Measurements from ENCODE around the gene IL3. TPM values are rescaled to one million over a fixed set of nuclear protein-coding genes. Genes with fewer than 3 reads are reported as not detected.

The IL3 gene
- total RNA-seq, 1 experiment from 2014 or later = not detected

DNA sequence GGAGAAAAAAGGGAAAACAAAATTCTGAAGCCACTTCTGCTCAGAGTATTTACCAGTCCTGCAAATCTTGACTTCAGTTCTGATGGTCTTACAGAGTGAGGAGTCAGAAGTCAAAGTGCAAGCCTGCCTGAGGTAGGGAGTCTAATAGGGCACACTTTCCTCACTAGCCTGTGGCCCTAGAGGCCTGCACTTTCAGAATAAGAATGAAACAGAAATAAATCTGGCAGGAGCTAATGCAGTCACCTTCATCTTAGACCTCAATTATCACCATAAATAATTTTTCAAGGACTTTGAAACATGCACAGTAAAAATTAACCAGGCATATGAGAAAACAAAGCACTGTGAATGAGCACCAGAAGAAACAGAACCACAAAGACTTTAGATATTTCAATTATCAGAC lies 28.3 kb upstream of the IL3 start:
- intact Hi-C loops (cut with micrococcal nuclease; ENCODE audit: unreplicated experiment) (no loop called here), in situ Hi-C loops (cut with HindIII; ENCODE audit: low pct_unique_long_range_greater_than_20kb, low sequenced_read_pairs) (no loop called here)
- POLR2A ChIA-PET = no interaction called here
- H3K4me1 ChIP-seq (ENCODE audit: control insufficient read depth, insufficient read depth, low read length) = no peaks in the 10 kb centered on the region
- H3K27ac ChIP-seq (ENCODE audit: low read length) = no peak overlapping the region
- CTCF ChIA-PET = no interaction called here
- H3K27me3 ChIP-seq (ENCODE audit: control insufficient read depth, insufficient read depth, low read length) = peaks cover 20% of the 10 kb centered on the region
- ATAC-seq (no peak), DNase-seq (ENCODE audit: low read depth, low spot score) (no peak)
- no peaks in the 10 kb centered on the region for H3K9me3 ChIP-seq (ENCODE audit: control insufficient read depth, insufficient read depth, low read depth, low read length)
- H3K4me3 ChIP-seq (ENCODE audit: low read depth in 2 of 2, low read length in 2 of 2) = no peak overlapping the region
- no peaks in the 10 kb centered on the region for H3K36me3 ChIP-seq (ENCODE audit: control insufficient read depth, insufficient read depth, low read length)
- TF ChIP-seq SIN3A (IDR thresholded peaks at IDR 0.05; ENCODE audit: borderline replicate concordance, insufficient read depth, low read depth, low read length) = no peak
- no TSS peak for BruUV-seq (replicated peaks)

DNA sequence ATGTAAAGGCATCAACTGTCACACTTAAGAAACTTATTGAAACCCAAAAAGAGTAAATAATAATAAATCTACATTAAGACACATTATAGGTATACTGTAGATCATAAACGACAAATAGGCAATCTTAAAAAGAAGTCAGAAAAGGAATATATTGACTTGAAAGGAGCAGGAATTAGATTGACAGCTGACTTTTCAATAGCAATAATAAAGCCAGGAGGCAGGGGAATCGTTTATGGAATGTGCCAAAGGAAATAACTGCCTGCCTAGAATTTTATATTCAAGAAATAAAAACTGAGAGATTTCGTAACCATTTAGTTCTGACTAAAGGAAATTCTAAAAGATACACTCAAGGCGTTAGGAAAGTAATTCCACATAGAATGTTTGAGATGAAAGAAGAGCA lies 27.3 kb upstream of the IL3 start:
- intact Hi-C loops (cut with micrococcal nuclease; ENCODE audit: unreplicated experiment) (no loop called here), in situ Hi-C loops (cut with HindIII; ENCODE audit: low pct_unique_long_range_greater_than_20kb, low sequenced_read_pairs) (no loop called here)
- Histone ChIP-seq H3K9me3 (ENCODE audit: control insufficient read depth, insufficient read depth, low read depth, low read length) (no peaks in the 10 kb centered on the region), H3K4me1 (ENCODE audit: control insufficient read depth, insufficient read depth, low read length) (no peaks in the 10 kb centered on the region), H3K27ac (ENCODE audit: low read length) (no peak overlapping the region), H3K4me3 (ENCODE audit: low read depth in 2 of 2, low read length in 2 of 2) (no peak overlapping the region), H3K36me3 (ENCODE audit: control insufficient read depth, insufficient read depth, low read length) (no peaks in the 10 kb centered on the region), H3K27me3 (ENCODE audit: control insufficient read depth, insufficient read depth, low read length) (peaks cover 20% of the 10 kb centered on the region)
- no TSS peak for BruUV-seq (replicated peaks)
- ATAC-seq = no peak
- DNase-seq (ENCODE audit: low read depth, low spot score) = no peak
- ChIA-PET POLR2A (no interaction called here), CTCF (no interaction called here)
- TF ChIP-seq, protein P1, sequence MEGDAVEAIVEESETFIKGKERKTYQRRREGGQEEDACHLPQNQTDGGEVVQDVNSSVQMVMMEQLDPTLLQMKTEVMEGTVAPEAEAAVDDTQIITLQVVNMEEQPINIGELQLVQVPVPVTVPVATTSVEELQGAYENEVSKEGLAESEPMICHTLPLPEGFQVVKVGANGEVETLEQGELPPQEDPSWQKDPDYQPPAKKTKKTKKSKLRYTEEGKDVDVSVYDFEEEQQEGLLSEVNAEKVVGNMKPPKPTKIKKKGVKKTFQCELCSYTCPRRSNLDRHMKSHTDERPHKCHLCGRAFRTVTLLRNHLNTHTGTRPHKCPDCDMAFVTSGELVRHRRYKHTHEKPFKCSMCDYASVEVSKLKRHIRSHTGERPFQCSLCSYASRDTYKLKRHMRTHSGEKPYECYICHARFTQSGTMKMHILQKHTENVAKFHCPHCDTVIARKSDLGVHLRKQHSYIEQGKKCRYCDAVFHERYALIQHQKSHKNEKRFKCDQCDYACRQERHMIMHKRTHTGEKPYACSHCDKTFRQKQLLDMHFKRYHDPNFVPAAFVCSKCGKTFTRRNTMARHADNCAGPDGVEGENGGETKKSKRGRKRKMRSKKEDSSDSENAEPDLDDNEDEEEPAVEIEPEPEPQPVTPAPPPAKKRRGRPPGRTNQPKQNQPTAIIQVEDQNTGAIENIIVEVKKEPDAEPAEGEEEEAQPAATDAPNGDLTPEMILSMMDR (IDR thresholded peaks at IDR 0.05) = no peak
- TF ChIP-seq SIN3A (IDR thresholded peaks at IDR 0.05; ENCODE audit: borderline replicate concordance, insufficient read depth, low read depth, low read length) = no peak
- TF ChIP-seq POLR2AphosphoS5 (IDR thresholded peaks at IDR 0.05; ENCODE audit: low read depth, low read length) = no peak
- no peak for TF ChIP-seq TCF7L2 (IDR thresholded peaks at IDR 0.05; ENCODE audit: low read depth, low read length)
- TF ChIP-seq, protein P2, sequence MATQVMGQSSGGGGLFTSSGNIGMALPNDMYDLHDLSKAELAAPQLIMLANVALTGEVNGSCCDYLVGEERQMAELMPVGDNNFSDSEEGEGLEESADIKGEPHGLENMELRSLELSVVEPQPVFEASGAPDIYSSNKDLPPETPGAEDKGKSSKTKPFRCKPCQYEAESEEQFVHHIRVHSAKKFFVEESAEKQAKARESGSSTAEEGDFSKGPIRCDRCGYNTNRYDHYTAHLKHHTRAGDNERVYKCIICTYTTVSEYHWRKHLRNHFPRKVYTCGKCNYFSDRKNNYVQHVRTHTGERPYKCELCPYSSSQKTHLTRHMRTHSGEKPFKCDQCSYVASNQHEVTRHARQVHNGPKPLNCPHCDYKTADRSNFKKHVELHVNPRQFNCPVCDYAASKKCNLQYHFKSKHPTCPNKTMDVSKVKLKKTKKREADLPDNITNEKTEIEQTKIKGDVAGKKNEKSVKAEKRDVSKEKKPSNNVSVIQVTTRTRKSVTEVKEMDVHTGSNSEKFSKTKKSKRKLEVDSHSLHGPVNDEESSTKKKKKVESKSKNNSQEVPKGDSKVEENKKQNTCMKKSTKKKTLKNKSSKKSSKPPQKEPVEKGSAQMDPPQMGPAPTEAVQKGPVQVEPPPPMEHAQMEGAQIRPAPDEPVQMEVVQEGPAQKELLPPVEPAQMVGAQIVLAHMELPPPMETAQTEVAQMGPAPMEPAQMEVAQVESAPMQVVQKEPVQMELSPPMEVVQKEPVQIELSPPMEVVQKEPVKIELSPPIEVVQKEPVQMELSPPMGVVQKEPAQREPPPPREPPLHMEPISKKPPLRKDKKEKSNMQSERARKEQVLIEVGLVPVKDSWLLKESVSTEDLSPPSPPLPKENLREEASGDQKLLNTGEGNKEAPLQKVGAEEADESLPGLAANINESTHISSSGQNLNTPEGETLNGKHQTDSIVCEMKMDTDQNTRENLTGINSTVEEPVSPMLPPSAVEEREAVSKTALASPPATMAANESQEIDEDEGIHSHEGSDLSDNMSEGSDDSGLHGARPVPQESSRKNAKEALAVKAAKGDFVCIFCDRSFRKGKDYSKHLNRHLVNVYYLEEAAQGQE (IDR thresholded peaks at IDR 0.05; ENCODE audit: insufficient read depth in 1 of 2, low read depth in 2 of 2, low read length in 1 of 2) = no peak

DNA sequence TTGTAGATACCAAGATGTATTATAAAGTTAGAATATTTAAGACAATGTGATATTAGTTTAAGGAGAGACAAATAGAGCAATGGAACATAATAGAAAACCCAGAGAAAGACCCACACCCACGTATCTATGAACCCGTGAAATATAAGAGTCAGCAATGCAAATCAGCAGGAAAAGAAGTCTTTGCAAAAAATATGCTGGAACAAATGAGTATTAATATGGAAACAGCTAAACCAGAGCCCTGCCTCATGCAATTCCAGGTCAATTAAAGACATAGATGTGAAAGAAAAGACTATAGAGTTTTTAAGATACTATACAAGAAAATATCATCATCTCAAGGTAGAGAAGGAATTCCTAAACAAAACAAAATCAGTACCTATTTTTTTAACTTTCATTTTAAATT lies 23.1 kb upstream of the IL3 start:
- H3K4me3 ChIP-seq (ENCODE audit: low read depth in 2 of 2, low read length in 2 of 2) = no peak overlapping the region
- H3K4me1 ChIP-seq (ENCODE audit: control insufficient read depth, insufficient read depth, low read length) = no peaks in the 10 kb centered on the region
- H3K27ac ChIP-seq (ENCODE audit: low read length) = no peak overlapping the region
- ChIA-PET POLR2A (no interaction called here), CTCF (no interaction called here)
- BruUV-seq (replicated peaks) = no TSS peak
- ATAC-seq = no peak
- no peak for TF ChIP-seq SIN3A (IDR thresholded peaks at IDR 0.05; ENCODE audit: borderline replicate concordance, insufficient read depth, low read depth, low read length)
- H3K9me3 ChIP-seq (ENCODE audit: control insufficient read depth, insufficient read depth, low read depth, low read length) = no peaks in the 10 kb centered on the region
- intact Hi-C loops (cut with micrococcal nuclease; ENCODE audit: unreplicated experiment) = no loop called here
- in situ Hi-C loops (cut with HindIII; ENCODE audit: low pct_unique_long_range_greater_than_20kb, low sequenced_read_pairs) = no loop called here
- no peaks in the 10 kb centered on the region for H3K36me3 ChIP-seq (ENCODE audit: control insufficient read depth, insufficient read depth, low read length)
- DNase-seq (ENCODE audit: low read depth, low spot score) = no peak
- H3K27me3 ChIP-seq (ENCODE audit: control insufficient read depth, insufficient read depth, low read length) = peaks cover 20% of the 10 kb centered on the region

All from Panc1 (cell line).